Measurements from ENCODE around the gene NOTCH3. TPM values are rescaled to one million over a fixed set of nuclear protein-coding genes. Genes with fewer than 3 reads are reported as not detected.
A peak's percentile ranks its signal among the peaks of the same experiment; 100 is the strongest.

NOTCH3 gene
- total and polyA plus RNA-seq, 2 donors from 2014 or later, result 15.1 to 92.3 TPM

GRCh38 chr19:15210323-15210781, 9.6 kb upstream of the NOTCH3 start:
- TF ChIP-seq, protein P1, sequence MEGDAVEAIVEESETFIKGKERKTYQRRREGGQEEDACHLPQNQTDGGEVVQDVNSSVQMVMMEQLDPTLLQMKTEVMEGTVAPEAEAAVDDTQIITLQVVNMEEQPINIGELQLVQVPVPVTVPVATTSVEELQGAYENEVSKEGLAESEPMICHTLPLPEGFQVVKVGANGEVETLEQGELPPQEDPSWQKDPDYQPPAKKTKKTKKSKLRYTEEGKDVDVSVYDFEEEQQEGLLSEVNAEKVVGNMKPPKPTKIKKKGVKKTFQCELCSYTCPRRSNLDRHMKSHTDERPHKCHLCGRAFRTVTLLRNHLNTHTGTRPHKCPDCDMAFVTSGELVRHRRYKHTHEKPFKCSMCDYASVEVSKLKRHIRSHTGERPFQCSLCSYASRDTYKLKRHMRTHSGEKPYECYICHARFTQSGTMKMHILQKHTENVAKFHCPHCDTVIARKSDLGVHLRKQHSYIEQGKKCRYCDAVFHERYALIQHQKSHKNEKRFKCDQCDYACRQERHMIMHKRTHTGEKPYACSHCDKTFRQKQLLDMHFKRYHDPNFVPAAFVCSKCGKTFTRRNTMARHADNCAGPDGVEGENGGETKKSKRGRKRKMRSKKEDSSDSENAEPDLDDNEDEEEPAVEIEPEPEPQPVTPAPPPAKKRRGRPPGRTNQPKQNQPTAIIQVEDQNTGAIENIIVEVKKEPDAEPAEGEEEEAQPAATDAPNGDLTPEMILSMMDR (IDR thresholded peaks at IDR 0.05; ENCODE audit: borderline replicate concordance, extremely low read depth, insufficient read depth), result no peak
- FAIRE-seq (no peak), DNase-seq (no peak)
- H3K9ac ChIP-seq (ENCODE audit: low read length in 3 of 3), result no peak overlapping the region
- H3K27ac ChIP-seq (ENCODE audit: low read depth in 2 of 2, low read length in 2 of 2), result no peak overlapping the region
- no peaks in the 10 kb centered on the region for H3K36me3 ChIP-seq (ENCODE audit: control insufficient read depth in 2 of 3, insufficient read depth in 3 of 3, low read length in 3 of 3)
- H3K4me1 ChIP-seq (ENCODE audit: control insufficient read depth in 2 of 3, insufficient read depth in 2 of 3, low read depth in 1 of 3, low read length in 3 of 3), result no peaks in the 10 kb centered on the region
- H3K4me3 ChIP-seq (ENCODE audit: low read length in 3 of 3), result no peak overlapping the region
- no peaks in the 10 kb centered on the region for H3K27me3 ChIP-seq (ENCODE audit: control insufficient read depth, insufficient read depth, low read length)
- H3K9me3 ChIP-seq (ENCODE audit: control insufficient read depth in 2 of 3, insufficient read depth in 1 of 3, low read length in 3 of 3), result no peaks in the 10 kb centered on the region
- intact Hi-C loops (cut with DNase I), result no loop called here

DNA sequence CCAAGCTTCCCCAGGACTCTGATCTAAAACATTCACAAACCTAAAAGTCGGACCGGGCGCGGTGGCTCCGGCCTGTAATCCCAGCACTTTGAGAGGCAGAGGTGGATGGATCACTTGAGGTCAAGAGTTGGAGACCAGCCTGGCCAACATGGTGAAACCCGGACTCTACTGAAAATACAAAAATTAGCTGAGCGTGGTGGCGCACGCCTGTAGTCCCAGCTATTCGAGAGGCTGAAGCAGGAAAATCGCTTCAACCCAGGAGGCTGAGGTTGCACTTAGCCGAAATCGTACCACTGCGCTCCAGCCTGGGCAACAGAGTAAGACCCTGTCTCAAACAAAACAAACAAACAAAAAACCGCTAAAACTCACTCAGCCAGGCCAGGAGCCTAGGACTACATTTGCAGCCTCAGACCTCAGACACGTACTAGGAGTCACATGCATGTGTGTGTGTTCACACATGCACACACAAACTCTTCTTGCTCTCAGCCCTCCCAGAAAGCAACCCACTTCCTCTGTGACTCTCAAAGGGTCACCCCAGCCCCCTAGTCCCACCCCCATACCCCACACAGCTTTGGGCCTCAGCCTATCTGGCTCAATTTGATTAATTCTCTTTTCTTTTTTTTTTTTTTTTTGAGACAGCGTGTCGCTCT, 704 bp upstream of the NOTCH3 start:
- TF ChIP-seq, protein P1 (IDR thresholded peaks at IDR 0.05; ENCODE audit: borderline replicate concordance, extremely low read depth, insufficient read depth), result no peak
- Histone ChIP-seq H3K4me1 (ENCODE audit: control insufficient read depth in 2 of 3, insufficient read depth in 2 of 3, low read depth in 1 of 3, low read length in 3 of 3) (peaks cover 0 to 14% (median 0%) of the 10 kb centered on the region in 3 donors), H3K36me3 (ENCODE audit: control insufficient read depth in 2 of 3, insufficient read depth in 3 of 3, low read length in 3 of 3) (peaks cover 0 to 2% (median 0%) of the 10 kb centered on the region in 3 donors), H3K9me3 (ENCODE audit: control insufficient read depth in 2 of 3, insufficient read depth in 1 of 3, low read length in 3 of 3) (no peaks in the 10 kb centered on the region), H3K27ac (ENCODE audit: low read depth in 2 of 2, low read length in 2 of 2) (no peak overlapping the region), H3K9ac (ENCODE audit: low read length in 3 of 3) (no peak overlapping the region), H3K27me3 (ENCODE audit: control insufficient read depth, insufficient read depth, low read length) (no peaks in the 10 kb centered on the region), H3K4me3 (ENCODE audit: low read length in 3 of 3) (peak overlapping the region in 1 of 3 donors; percentile 33)
- no peak for DNase-seq
- intact Hi-C loops (cut with DNase I), result no loop called here
- FAIRE-seq, result no peak

DNA sequence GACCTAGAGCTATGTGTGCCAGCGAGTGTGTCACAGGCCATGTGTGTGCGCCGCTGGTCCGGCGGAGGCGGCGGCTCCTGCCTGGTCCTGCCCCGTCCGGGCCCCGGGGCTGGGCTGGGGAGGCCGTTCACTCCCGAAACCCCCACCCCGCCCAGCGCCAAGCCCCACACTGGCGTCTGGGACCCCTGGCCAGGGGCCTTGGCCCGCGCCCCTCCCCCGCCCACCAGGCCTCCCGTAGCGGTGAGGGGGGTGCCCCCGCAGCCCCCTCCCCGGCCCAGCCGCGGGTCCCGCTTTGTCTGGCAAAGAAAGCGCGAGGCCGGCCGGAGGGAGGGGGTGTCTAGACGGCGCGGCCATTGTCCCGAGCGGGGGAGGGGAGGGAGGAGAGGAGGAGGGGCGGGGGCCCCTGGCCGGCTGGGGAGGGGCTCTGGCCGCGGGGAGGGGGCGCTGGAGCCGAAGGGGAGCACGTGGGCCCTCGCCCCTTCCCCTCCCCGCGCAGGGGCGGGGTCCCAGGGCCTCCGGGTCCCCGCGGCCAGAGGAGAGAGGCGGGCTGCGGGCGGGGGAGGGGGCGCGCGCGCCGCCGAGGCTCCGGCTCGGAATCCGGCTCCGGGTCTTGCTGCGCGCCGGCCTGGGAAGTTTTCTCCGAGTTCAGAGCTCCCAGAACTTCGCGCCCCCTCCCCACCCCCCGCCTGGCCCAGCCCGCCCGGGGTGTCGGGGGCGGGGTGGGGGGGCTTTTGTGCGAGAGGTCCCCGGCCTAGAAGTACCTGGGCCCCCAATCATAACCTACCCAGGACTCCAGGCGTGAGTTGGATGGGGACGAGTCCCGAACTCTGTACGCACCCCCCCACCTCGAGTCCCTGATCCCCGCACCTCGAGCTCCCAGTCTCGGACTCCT, 888 bp downstream of the NOTCH3 start:
- Histone ChIP-seq H3K36me3 (ENCODE audit: control insufficient read depth in 2 of 3, insufficient read depth in 3 of 3, low read length in 3 of 3) (peaks cover 0 to 2% (median 0%) of the 10 kb centered on the region in 3 donors), H3K4me1 (ENCODE audit: control insufficient read depth in 2 of 3, insufficient read depth in 2 of 3, low read depth in 1 of 3, low read length in 3 of 3) (peaks cover 0 to 16% (median 0%) of the 10 kb centered on the region in 3 donors), H3K27ac (ENCODE audit: low read depth in 2 of 2, low read length in 2 of 2) (peak overlapping the region; percentile 78 to 85), H3K9me3 (ENCODE audit: control insufficient read depth in 2 of 3, insufficient read depth in 1 of 3, low read length in 3 of 3) (no peaks in the 10 kb centered on the region), H3K27me3 (ENCODE audit: control insufficient read depth, insufficient read depth, low read length) (no peaks in the 10 kb centered on the region), H3K4me3 (ENCODE audit: low read length in 3 of 3) (peak overlapping the region; percentile 65 to 70 (median 68)), H3K9ac (ENCODE audit: low read length in 3 of 3) (peak overlapping the region; percentile 42 to 67 (median 65))
- peak; percentile 84 to 95 (median 90) for DNase-seq
- no peak for FAIRE-seq
- intact Hi-C loops (cut with DNase I), result no loop called here
- TF ChIP-seq, protein P1 (IDR thresholded peaks at IDR 0.05; ENCODE audit: borderline replicate concordance, extremely low read depth, insufficient read depth), result no peak

Data from kidney (tissue), 14 donors.